Stomach smooth muscle (tissue), 2 donors: ENCODE data around the gene RPL32.

Experiments used
- H3K27ac ChIP-seq: one replicate; pipeline ENCODE4 v1.7.0; 2013; ENCODE audit warnings: mild to moderate bottlenecking, low read length, inconsistent platforms
- H3K27me3 ChIP-seq, 2 donors: one replicate each; pipeline ENCODE4 v1.7.0; 2013; ENCODE audit warnings: low read length in 2 of 2; ENCODE audit not compliant: insufficient read depth in 2 of 2, control insufficient read depth in 1 of 2
- H3K36me3 ChIP-seq, 2 donors: one replicate each; pipeline ENCODE4 v1.7.0; 2013; ENCODE audit warnings: low read length in 2 of 2; ENCODE audit not compliant: control insufficient read depth in 2 of 2, insufficient read depth in 2 of 2
- H3K4me1 ChIP-seq: one replicate; pipeline ENCODE4 v1.7.0; 2013; ENCODE audit warnings: low read length; ENCODE audit not compliant: control insufficient read depth, insufficient read depth
- H3K4me3 ChIP-seq, 2 donors: one replicate each; pipeline ENCODE4 v1.7.0; 2013; ENCODE audit warnings: low read length in 2 of 2
- H3K9ac ChIP-seq, 2 donors: one replicate each; pipeline ENCODE4 v1.7.0; 2013; ENCODE audit warnings: low read length in 2 of 2, mild to moderate bottlenecking in 1 of 2
- H3K9me3 ChIP-seq, 2 donors: one replicate each; pipeline ENCODE4 v1.7.0; 2013; ENCODE audit warnings: low read length in 2 of 2; ENCODE audit not compliant: control insufficient read depth in 2 of 2
- donor health status: healthy.
- donor health status: Pancreatic carcinoma.

RPL32 gene

DNA sequence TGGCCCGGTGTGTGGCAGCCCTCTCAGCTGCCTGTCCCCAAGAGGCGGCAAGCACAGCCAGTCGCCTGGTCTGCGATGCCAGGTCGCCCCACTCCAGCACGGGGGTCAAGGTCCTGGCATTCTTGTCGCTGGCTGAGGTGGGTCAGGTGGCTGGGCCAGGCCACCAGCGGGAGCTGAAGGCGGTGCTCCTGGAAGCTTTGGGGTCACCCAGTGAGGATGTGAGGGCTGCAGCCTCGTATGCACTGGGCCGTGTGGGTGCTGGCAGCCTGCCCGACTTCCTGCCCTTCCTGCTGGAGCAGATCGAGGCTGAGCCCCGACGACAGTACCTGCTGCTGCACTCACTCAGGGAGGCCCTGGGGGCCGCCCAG is 24.0 kb downstream of the RPL32 start:
- peaks cover 31 to 70% of the 10 kb centered on the region in 2 donors for H3K36me3 ChIP-seq
- H3K9ac ChIP-seq, result no peak overlapping the region
- H3K4me3 ChIP-seq, result no peak overlapping the region
- no peaks in the 10 kb centered on the region for H3K27me3 ChIP-seq
- no peaks in the 10 kb centered on the region for H3K4me1 ChIP-seq
- no peak overlapping the region for H3K27ac ChIP-seq
- no peaks in the 10 kb centered on the region for H3K9me3 ChIP-seq

DNA sequence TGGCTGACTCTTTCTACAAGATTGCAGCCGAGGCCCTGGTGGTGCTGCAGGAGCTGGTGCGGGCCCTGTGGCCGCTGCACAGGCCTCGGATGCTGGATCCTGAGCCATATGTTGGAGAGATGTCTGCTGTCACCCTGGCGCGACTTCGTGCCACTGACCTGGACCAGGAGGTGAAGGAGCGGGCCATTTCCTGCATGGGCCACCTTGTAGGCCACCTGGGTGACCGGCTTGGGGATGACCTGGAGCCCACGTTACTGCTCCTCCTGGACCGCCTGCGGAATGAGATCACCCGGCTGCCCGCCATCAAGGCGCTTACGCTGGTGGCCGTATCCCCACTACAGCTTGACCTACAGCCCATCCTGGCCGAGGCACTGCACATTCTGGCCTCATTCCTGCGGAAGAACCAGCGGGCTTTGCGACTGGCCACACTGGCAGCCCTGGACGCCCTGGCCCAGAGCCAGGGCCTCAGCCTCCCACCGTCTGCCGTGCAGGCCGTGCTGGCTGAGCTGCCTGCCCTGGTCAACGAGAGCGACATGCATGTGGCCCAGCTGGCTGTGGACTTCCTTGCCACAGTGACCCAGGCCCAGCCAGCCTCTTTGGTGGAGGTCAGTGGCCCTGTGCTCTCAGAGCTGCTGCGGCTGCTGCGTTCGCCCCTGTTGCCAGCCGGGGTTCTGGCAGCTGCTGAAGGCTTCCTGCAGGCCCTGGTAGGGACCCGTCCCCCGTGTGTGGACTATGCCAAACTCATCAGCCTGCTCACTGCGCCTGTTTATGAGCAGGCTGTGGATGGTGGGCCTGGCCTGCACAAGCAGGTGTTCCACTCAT is 24.6 kb downstream of the RPL32 start:
- H3K9me3 ChIP-seq, result no peaks in the 10 kb centered on the region
- H3K27me3 ChIP-seq, result no peaks in the 10 kb centered on the region
- H3K4me3 ChIP-seq, result no peak overlapping the region
- H3K4me1 ChIP-seq, result no peaks in the 10 kb centered on the region
- H3K27ac ChIP-seq, result no peak overlapping the region
- no peak overlapping the region for H3K9ac ChIP-seq
- peaks cover 31 to 70% of the 10 kb centered on the region in 2 donors for H3K36me3 ChIP-seq

DNA sequence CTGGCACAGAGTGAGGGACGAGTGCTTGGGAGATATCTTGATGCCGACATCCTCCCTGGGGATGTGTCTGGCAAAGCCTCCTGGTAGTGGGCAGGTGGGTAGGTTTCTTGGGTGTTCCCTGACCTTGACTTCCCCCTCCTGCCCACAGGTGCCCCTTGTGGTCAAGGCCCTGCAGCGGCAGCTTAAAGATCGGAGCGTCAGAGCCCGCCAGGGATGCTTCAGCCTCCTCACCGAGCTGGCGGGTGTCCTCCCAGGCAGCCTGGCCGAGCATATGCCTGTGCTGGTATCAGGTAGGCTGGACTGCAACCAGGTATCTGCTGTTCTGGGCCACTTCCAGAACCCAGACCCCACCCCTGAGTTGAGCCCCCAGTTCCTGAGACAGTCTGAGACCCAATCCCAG is 25.6 kb downstream of the RPL32 start:
- Histone ChIP-seq H3K9me3 (no peaks in the 10 kb centered on the region), H3K4me1 (peaks cover 6% of the 10 kb centered on the region), H3K4me3 (no peak overlapping the region), H3K27ac (no peak overlapping the region), H3K9ac (no peak overlapping the region), H3K27me3 (no peaks in the 10 kb centered on the region), H3K36me3 (peaks cover 31 to 68% of the 10 kb centered on the region in 2 donors)

DNA sequence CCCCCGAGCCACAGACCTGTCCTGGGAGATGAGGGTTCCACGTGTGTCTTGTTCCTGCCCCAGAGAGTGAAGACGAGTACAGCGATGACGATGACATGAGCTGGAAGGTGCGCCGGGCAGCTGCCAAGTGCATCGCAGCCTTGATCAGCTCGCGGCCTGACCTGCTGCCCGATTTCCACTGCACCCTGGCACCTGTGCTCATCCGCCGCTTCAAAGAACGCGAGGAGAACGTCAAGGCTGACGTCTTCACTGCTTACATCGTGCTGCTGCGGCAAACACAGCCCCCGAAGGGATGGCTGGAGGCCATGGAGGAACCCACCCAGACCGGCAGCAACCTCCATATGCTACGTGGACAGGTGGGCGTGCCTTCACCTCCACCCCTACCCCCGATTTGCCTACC is 26.3 kb downstream of the RPL32 start:
- Histone ChIP-seq H3K27me3 (no peaks in the 10 kb centered on the region), H3K9ac (no peak overlapping the region), H3K27ac (no peak overlapping the region), H3K4me1 (peaks cover 10% of the 10 kb centered on the region), H3K36me3 (peaks cover 28 to 66% of the 10 kb centered on the region in 2 donors), H3K9me3 (no peaks in the 10 kb centered on the region), H3K4me3 (no peak overlapping the region)

DNA sequence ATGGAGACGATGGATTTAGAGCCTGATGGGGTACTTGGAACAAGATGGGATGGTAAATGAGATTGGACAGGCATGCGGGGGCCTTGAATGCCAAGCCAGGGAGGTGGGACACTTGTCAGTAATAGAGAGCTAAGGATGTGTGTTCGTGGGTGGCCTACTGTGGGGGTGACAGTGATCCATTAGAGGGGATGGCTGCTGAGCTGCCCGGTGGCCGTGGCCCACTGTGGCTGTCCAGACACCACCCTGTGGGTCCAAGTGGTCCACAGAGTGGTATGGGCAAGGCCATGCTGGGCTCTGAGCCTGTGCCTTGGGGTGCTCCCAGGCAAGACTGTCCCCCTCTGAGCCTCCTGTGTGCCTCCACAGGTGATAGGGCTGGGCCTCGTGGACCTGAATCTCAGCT is 27.4 kb downstream of the RPL32 start:
- Histone ChIP-seq H3K4me3 (no peak overlapping the region), H3K9me3 (no peaks in the 10 kb centered on the region), H3K4me1 (peaks cover 18% of the 10 kb centered on the region), H3K27me3 (no peaks in the 10 kb centered on the region), H3K9ac (no peak overlapping the region), H3K36me3 (peaks cover 24 to 60% of the 10 kb centered on the region in 2 donors), H3K27ac (no peak overlapping the region)

DNA sequence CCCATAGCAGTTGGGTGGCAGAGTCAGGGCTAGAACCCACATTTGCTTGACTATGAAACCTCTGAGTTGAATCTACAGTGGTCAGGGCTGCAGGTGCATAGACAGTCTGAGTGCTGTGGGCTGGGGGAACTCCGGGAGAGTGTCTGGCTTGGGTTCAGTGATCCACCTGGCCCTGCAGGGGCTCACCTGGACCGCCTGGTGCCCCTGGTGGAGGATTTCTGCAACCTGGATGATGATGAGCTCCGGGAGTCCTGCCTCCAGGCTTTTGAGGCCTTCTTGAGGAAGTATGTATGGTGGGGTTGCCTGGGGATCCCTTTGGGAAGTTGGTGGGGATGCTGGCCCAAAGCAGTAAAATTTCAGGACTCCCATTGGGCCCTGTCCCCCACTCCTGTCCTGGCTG is 28.6 kb downstream of the RPL32 start:
- Histone ChIP-seq H3K9me3 (no peaks in the 10 kb centered on the region), H3K27ac (no peak overlapping the region), H3K36me3 (peaks cover 22 to 56% of the 10 kb centered on the region in 2 donors), H3K27me3 (no peaks in the 10 kb centered on the region), H3K4me3 (no peak overlapping the region), H3K4me1 (peaks cover 21% of the 10 kb centered on the region), H3K9ac (no peak overlapping the region)

DNA sequence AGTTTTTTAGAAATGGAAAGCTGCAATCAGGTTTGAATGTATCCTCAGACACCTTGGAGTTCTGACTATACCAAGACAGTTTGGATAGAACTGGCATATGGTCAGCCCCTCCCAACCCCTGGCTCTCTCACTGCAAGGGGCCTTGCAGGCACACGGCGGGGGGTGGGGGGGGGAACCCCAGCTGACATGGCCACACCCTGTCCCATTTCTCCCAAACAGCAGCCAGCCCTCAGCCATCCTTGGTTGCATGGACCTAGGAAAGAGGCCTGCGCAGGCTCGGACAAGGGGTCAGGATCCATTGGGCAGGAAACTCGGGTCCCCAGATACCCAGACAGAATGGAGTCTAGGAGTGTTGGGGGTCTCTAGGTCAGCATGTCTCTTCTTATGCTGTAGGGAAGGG is 30.4 kb downstream of the RPL32 start:
- Histone ChIP-seq H3K27me3 (no peaks in the 10 kb centered on the region), H3K4me1 (peaks cover 21% of the 10 kb centered on the region), H3K27ac (peak overlapping the region; percentile 60), H3K9ac (peak overlapping the region in 1 of 2 donors; percentile 60), H3K4me3 (peak overlapping the region in 1 of 2 donors; percentile 74), H3K9me3 (no peaks in the 10 kb centered on the region), H3K36me3 (peaks cover 28 to 51% of the 10 kb centered on the region in 2 donors)

DNA sequence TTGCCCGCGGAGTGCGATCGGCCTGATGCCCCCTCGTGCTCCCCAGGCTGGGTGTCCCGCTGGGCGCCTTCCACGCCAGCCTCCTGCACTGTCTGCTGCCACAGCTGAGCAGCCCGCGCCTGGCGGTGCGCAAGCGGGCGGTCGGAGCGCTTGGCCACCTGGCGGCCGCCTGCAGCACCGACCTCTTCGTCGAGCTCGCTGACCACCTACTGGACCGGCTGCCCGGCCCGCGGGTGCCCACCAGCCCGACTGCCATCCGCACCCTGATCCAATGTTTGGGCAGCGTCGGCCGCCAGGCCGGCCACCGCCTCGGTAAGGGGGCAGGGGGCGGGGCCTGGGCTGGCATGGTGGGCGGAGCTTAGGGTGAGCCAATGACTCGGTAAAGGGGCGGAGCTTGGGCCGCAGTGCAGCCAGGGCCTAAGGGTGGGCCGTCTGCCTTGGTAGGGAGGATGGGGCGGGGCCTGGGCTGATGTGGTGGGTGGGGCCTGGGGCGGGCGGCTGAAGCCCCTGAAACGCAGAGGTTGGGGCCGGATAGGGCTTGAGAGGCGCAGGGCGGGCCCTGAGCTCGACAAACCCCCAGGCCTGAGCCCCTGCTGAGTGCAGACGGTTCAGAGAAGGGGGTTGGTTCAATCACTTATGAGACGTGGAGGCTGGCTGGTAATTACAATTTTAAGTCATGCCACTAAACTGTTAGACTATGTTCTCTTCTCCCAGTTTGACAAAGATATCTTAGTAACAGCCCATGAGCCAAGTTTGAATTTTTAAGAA is 31.2 kb downstream of the RPL32 start:
- Histone ChIP-seq H3K36me3 (peaks cover 32 to 45% of the 10 kb centered on the region in 2 donors), H3K27me3 (no peaks in the 10 kb centered on the region), H3K4me3 (peak overlapping the region; percentile 60 to 74), H3K4me1 (peaks cover 21% of the 10 kb centered on the region), H3K9me3 (no peaks in the 10 kb centered on the region), H3K9ac (peak overlapping the region; percentile 48 to 62), H3K27ac (peak overlapping the region; percentile 60)

DNA sequence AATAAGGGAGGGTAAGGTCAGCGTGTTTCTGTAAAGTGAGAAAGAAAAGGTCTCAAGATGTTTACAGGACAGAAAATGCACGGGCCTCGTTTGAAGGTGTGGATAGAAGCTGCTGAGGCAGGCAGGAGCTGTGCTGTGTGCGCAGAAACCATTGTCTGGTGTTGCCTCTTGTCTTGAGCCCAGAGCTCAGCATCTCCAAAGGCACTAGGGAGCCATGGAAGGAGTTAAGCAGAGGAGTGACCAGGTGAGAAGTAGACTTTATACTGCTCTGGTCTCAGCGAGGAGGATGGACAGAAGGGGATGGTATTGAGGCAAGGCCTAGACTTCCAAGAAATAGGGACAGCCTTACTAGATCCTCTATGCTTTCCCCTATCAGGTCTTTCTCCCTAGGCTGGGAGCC is 31.9 kb downstream of the RPL32 start:
- Histone ChIP-seq H3K4me3 (peak overlapping the region; percentile 60 to 74), H3K4me1 (peaks cover 21% of the 10 kb centered on the region), H3K9ac (peak overlapping the region; percentile 48 to 62), H3K27me3 (no peaks in the 10 kb centered on the region), H3K9me3 (no peaks in the 10 kb centered on the region), H3K27ac (peak overlapping the region; percentile 60), H3K36me3 (peaks cover 31 to 44% of the 10 kb centered on the region in 2 donors)

DNA sequence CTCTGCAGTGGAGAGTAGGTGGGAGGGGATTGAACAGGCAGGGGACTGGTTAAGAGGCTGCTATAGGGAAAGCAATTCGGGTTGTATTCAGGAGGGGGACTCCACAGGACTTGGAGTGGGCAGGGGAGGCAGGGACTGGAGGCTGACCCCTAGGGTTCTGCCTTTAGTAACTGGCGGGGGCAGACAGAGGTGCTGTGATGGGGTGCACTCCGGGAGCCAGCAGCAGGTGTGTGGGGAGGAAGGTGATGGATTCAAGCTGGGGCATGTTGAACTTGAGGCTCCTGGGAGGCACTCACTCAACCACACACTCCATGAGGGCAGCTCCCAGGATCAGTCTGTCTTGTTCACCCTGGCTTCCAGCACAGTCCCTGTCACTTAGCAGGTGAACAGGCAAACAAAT is 32.4 kb downstream of the RPL32 start:
- Histone ChIP-seq H3K36me3 (peaks cover 28 to 40% of the 10 kb centered on the region in 2 donors), H3K4me3 (no peak overlapping the region), H3K27ac (peak overlapping the region; percentile 60), H3K9me3 (no peaks in the 10 kb centered on the region), H3K9ac (no peak overlapping the region), H3K4me1 (peaks cover 21% of the 10 kb centered on the region), H3K27me3 (no peaks in the 10 kb centered on the region)

DNA sequence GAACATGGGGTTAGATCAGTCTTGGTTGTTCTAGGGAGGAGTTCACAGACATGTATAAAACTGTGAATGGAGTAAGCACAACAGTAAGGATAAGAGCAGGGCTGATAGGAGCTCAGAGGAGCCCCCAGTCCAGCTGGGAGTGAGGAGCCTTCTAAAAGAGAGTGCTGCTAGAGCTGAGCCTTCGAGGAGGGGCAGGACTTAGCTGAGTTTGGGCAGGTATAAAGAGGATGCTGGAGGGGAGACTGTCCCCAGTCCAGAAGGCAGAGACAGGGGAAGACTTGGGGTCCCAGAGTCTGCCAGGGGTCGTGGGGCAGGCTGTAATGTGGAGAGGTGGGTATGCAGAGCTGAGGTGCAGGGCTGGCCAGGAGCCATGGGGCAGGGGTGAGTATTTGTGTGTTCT is 32.8 kb downstream of the RPL32 start:
- peaks cover 28 to 36% of the 10 kb centered on the region in 2 donors for H3K36me3 ChIP-seq
- H3K4me3 ChIP-seq, result no peak overlapping the region
- peaks cover 21% of the 10 kb centered on the region for H3K4me1 ChIP-seq
- H3K27ac ChIP-seq, result peak overlapping the region; percentile 60
- H3K9ac ChIP-seq, result no peak overlapping the region
- H3K27me3 ChIP-seq, result no peaks in the 10 kb centered on the region
- H3K9me3 ChIP-seq, result no peaks in the 10 kb centered on the region
